ENCODE data around the gene GBP4.

GRCh38 chr1:89176971-89177370, 21.8 kb downstream of the GBP4 start:
- TF ChIP-seq POLR2A (IDR thresholded peaks at IDR 0.05; ENCODE audit: low read depth, low read length): no peak
- TF ChIP-seq POLR2AphosphoS5 (IDR thresholded peaks at IDR 0.05; ENCODE audit: low read depth, low read length): no peak

All from GM12892 (cell line).